HG03025 (cell line): ENCODE data around the gene ALCAM.

Experiments
- ATAC-seq: cut with Tn5 transposase; IDR thresholded peaks from one replicate; pipeline ENCODE4 v1.9.1; 2021; ENCODE audit warnings: mild to moderate bottlenecking, moderate library complexity; ENCODE audit not compliant: unreplicated experiment, low FRiP score

The ALCAM gene

GRCh38 chr3:105614288-105615030, 247.8 kb downstream of the ALCAM start:
- ATAC-seq: no peak

- no peak for ATAC-seq
Measured at GRCh38 chr3:105615814-105616213, 249.1 kb downstream of the ALCAM start.

- ATAC-seq: no peak
Measured at GRCh38 chr3:105616374-105617121, 249.8 kb downstream of the ALCAM start.

GRCh38 chr3:105618556-105618955, 251.8 kb downstream of the ALCAM start:
- ATAC-seq: no peak

DNA sequence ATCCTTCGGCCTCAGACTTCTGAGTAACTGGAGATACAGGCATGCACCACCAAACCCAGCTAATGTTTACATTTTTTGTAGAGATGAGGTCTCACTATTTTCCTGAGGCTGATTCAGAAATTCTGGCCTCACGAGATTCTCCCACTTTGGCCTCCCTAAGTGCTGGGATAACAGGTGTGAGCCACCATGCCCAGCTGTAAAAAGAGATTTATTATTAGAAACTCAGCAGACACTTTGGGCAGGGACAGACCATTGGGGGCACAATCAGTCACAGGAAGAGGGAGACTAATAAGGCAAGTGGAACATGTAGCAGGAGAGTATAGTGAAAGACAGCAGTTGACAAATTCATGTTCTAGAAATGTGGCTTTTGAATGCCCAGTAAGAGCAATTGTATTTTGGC, 252.9 kb downstream of the ALCAM start:
- no peak for ATAC-seq

DNA sequence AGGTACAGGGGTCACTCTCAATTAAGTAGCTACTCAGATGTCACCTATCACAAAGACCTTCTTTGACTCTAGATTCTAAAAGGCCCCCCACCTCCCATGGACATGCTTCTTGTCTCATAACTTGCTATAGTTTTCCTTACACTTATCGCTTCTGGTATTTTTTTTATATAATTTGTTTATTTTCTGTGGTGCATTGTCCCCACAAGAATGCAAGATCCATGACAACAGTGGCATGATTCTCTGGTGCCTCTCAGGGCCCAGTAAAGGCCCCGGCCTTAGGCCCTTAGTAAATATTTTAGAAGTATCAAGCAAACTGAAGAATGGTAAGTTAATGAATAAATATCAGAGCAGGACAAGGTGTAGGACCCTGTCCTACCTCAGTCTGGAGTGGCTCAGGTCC, 253.5 kb downstream of the ALCAM start:
- ATAC-seq: no peak

DNA sequence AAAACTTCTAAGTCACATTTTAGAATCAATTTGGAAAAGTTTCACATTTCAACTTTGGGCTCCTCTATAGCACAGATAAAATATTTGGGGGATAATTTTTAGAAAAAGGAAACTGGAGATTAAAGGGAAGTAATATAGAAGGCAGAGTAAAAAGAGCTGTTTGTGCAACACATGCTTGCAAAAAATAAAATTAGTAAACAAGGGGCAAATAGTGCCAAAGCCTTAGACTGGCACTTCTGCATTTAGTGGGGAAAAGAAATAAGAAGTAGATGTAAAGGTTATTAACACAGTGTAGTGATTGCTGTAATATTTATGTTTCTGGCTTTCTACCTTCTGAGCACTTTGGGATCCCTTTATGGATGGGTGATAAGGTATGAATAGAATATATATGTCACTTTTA, 255.5 kb downstream of the ALCAM start:
- no peak for ATAC-seq
